SK-N-SH (cell line): Measurements from ENCODE around the gene AIFM3. TPM values are rescaled to one million over a fixed set of nuclear protein-coding genes. Genes with fewer than 3 reads are reported as not detected.

Experiments used
- CTCF ChIA-PET: fragments of 300-600, 350-600 bp; formaldehyde crosslinking; extraction: SDS; loops from one replicate; lab custom pipeline; 2021; lab: Yijun Ruan, JAX
- POLR2A ChIA-PET: fragments of 350-600 bp; sonication (Branson Sonifier 250); formaldehyde crosslinking; extraction: SDS; loops from one replicate; lab custom pipeline; 2020; ENCODE audit warnings: antibody characterized with exemption, inconsistent platforms; lab: Yijun Ruan, JAX
- DNase-seq: peaks from one replicate; pipeline ENCODE4 v3.0.0; 2012
- H2AFZ ChIP-seq: fragments of 200-600 bp; sonication (generic); 2 replicates; pipeline ENCODE4 v1.8.1; 2016; ENCODE audit warnings: antibody characterized with exemption, mild to moderate bottlenecking, low read depth
- H3F3A ChIP-seq: fragments of 200-600 bp; sonication (generic); replicated peaks from 2 replicates; pipeline ENCODE3; 2016; ENCODE audit warnings: antibody characterized with exemption, mild to moderate bottlenecking; ENCODE audit not compliant: insufficient read depth
- H3K27ac ChIP-seq, 2 experiments: fragments of 200-500 bp in 1 of 2; fragments of 200-600 bp in 1 of 2; sonication (Bioruptor generic) in 1 of 2; sonication (generic), shearing (Covaris generic) in 1 of 2; 2 replicates each; pipeline versions ENCODE4 v1.5.1 to v1.6.1; 2014 to 2016; ENCODE audit warnings: low read depth in 2 of 2, inconsistent platforms in 1 of 2, low read length in 1 of 2, mild to moderate bottlenecking in 1 of 2, mixed read lengths in 1 of 2
- H3K27me3 ChIP-seq: fragments of 200-600 bp; sonication (generic), shearing (Covaris generic); 2 replicates; pipeline ENCODE4 v1.6.1; 2016; ENCODE audit warnings: mixed run types; ENCODE audit not compliant: insufficient read depth
- H3K36me3 ChIP-seq, 2 experiments: fragments of 200-500 bp in 1 of 2; fragments of 200-600 bp in 1 of 2; sonication (Bioruptor generic) in 1 of 2; sonication (generic) in 1 of 2; replicated peaks in 1 of 2; 2 replicates each; pipeline versions ENCODE3 to v1.5.1; 2014 to 2016; ENCODE audit warnings: low read length in 1 of 2, mild to moderate bottlenecking in 1 of 2; ENCODE audit not compliant: insufficient read depth in 2 of 2, control insufficient read depth in 1 of 2
- H3K4me1 ChIP-seq, 2 experiments: fragments of 200-500 bp in 1 of 2; fragments of 200-600 bp in 1 of 2; sonication (Bioruptor generic) in 1 of 2; sonication (generic), shearing (Covaris generic) in 1 of 2; 2 replicates each; pipeline versions ENCODE4 v1.5.1 to v1.6.1; 2014 to 2016; ENCODE audit warnings: low read depth in 1 of 2, low read length in 1 of 2, mixed run types in 1 of 2; ENCODE audit not compliant: insufficient read depth in 2 of 2, control insufficient read depth in 1 of 2
- H3K4me2 ChIP-seq: fragments of 200-600 bp; sonication (generic), shearing (Covaris generic); 2 replicates; pipeline ENCODE4 v1.6.1; 2017; ENCODE audit warnings: mixed run types
- H3K4me3 ChIP-seq, 2 experiments: fragments of 200-500 bp in 1 of 2; fragments of 200-600 bp in 1 of 2; sonication (Bioruptor generic) in 1 of 2; sonication (generic), shearing (Covaris generic) in 1 of 2; 2 replicates each; pipeline versions ENCODE4 v1.5.1 to v1.8.1; 2014 to 2016; ENCODE audit warnings: low read depth in 2 of 2, inconsistent platforms in 1 of 2, low read length in 1 of 2, mild to moderate bottlenecking in 1 of 2, mixed read lengths in 1 of 2, moderate library complexity in 1 of 2
- H3K79me2 ChIP-seq: fragments of 200-600 bp; sonication (generic); 2 replicates; pipeline ENCODE4 v1.8.1; 2017; ENCODE audit warnings: mild to moderate bottlenecking; ENCODE audit not compliant: insufficient read depth
- H3K9ac ChIP-seq: fragments of 200-600 bp; sonication (generic); 2 replicates; pipeline ENCODE4 v1.6.1; 2017; ENCODE audit warnings: mixed run types
- H3K9me2 ChIP-seq: fragments of 200-600 bp; sonication (generic); 2 replicates; pipeline ENCODE4 v1.6.1; 2017; ENCODE audit warnings: mixed run types
- H3K9me3 ChIP-seq: fragments of 200-600 bp; sonication (generic); 2 replicates; pipeline ENCODE4 v1.6.1; 2017; ENCODE audit warnings: mixed run types, mild to moderate bottlenecking, moderate library complexity
- H4K20me1 ChIP-seq: fragments of 200-600 bp; sonication (generic); 2 replicates; pipeline ENCODE4 v1.6.1; 2017; ENCODE audit warnings: mild to moderate bottlenecking, mixed run types; ENCODE audit not compliant: insufficient read depth
- EZH2phosphoT487 ChIP-seq: fragments of 200-600 bp; sonication (generic); IDR thresholded peaks from 2 replicates; pipeline ENCODE4 v1.6.1; 2017; ENCODE audit warnings: low read depth, mixed run types, mild to moderate bottlenecking, antibody characterized with exemption, moderate library complexity, borderline replicate concordance
- IRF3 ChIP-seq: fragments of 150-350 bp; IDR thresholded peaks from 2 replicates; pipeline ENCODE4 v1.6.1; 2016; ENCODE audit warnings: mild to moderate bottlenecking, low read depth, low read length
- JUND ChIP-seq: IDR thresholded peaks from 2 replicates; pipeline ENCODE4 v1.4.0; 2012
- MXI1 ChIP-seq: IDR thresholded peaks from 2 replicates; pipeline ENCODE4 v1.6.1; 2012; ENCODE audit warnings: mild to moderate bottlenecking, low read depth, low read length, improper control_type of control experiment
- SIN3A ChIP-seq: IDR thresholded peaks from 2 replicates; pipeline ENCODE4 v1.6.1; 2012; ENCODE audit warnings: low read depth, mild to moderate bottlenecking, low read length, moderate library complexity, borderline replicate concordance
- TCF12 ChIP-seq: IDR thresholded peaks from 2 replicates; pipeline ENCODE4 v1.4.0; 2012
- TEAD4 ChIP-seq: IDR thresholded peaks from 2 replicates; pipeline ENCODE4 v1.4.0; 2012; ENCODE audit warnings: mild to moderate bottlenecking, borderline replicate concordance; ENCODE audit not compliant: insufficient read depth
- ZBTB33 ChIP-seq: IDR thresholded peaks from 2 replicates; pipeline ENCODE4 v1.4.0; 2012; ENCODE audit warnings: low read depth, borderline replicate concordance
- WGBS: methylation state at CpG from one replicate; pipeline ENCODE4 v1.1.6; 2017; ENCODE audit warnings: low lambda C conversion rate; 5-methylcytosine and 5-hydroxymethylcytosine counted together
- polyA plus RNA-seq, 3 experiments: library from polyadenylated mRNA; depleted of rRNA; stranded (reverse); fragments of >200 nt; gene quantifications; 2 replicates each; pipeline ENCODE4 v1.2.3, GENCODE V29; 2012

AIFM3 gene
- polyA plus RNA-seq, 1 of the 3 experiments (the other 2 are of a cell fraction): 1.7 TPM

- no peak for TF ChIP-seq ZBTB33
Observed at GRCh38 chr22:20945578-20945934, 21.5 kb upstream of the AIFM3 start (continued).

- Histone ChIP-seq H3K79me2 (peaks cover 97% of the 10 kb centered on the region), H3K4me3 (no peak overlapping the region; a peak in 1 of 4 replicates), H3K27me3 (no peaks in the 10 kb centered on the region), H3K4me1 (peaks cover 5 to 13% of the 10 kb centered on the region in 2 experiments; a peak in 2 of 4 replicates), H3F3A (peaks cover 11% of the 10 kb centered on the region), H2AFZ (no peak overlapping the region), H3K36me3 (peaks cover 15 to 19% of the 10 kb centered on the region in 2 experiments), H3K9ac (no peak overlapping the region), H4K20me1 (peaks cover 90% of the 10 kb centered on the region), H3K4me2 (peak overlapping the region; percentile 50), H3K9me2 (no peaks in the 10 kb centered on the region), H3K9me3 (no peaks in the 10 kb centered on the region), H3K27ac (peak overlapping the region in 1 of 2 experiments; percentile 42; a peak in 2 of 4 replicates)
- DNase-seq: no peak
- TF ChIP-seq MXI1 (no peak), TCF12 (peak; percentile 13; the same call in 1 of the 2 replicates), IRF3 (no peak)
- ChIA-PET CTCF (interaction anchor here (0.7 kb wide), 1 partner anchor 16 kb away, joined by 3 read pairs; no protein-coding TSS in a partner anchor), POLR2A (interaction anchor here (0.5 kb wide), 1 partner anchor 9 kb away, joined by 4 read pairs; no protein-coding TSS in a partner anchor)
- 66% methylated on average over 7 of the region's 7 CpGs for WGBS
Observed at GRCh38 chr22:20946080-20946986, 20.7 kb upstream of the AIFM3 start.

GRCh38 chr22:20946991-20947390, 20.1 kb upstream of the AIFM3 start:
- no peak overlapping the region for H3K4me3 ChIP-seq
- no peak overlapping the region for H3K9ac ChIP-seq
- H3K79me2 ChIP-seq: peaks cover 99% of the 10 kb centered on the region
- H4K20me1 ChIP-seq: peaks cover 91% of the 10 kb centered on the region
- peaks cover 5 to 13% of the 10 kb centered on the region in 2 experiments; a peak in 2 of 4 replicates for H3K4me1 ChIP-seq
- H3K27me3 ChIP-seq: no peaks in the 10 kb centered on the region
- no peak overlapping the region for H2AFZ ChIP-seq
- TF ChIP-seq JUND (no peak), TEAD4 (no peak), EZH2phosphoT487 (no peak), MXI1 (no peak), SIN3A (no peak)
- no peaks in the 10 kb centered on the region for H3K9me3 ChIP-seq
- no peak for DNase-seq
- H3K27ac ChIP-seq: peak overlapping the region in 1 of 2 experiments; percentile 42; a peak in 1 of 4 replicates
- WGBS: 100% methylated on average over 1 of the region's 1 CpG
- H3K36me3 ChIP-seq: peaks cover 18 to 26% of the 10 kb centered on the region in 2 experiments
- POLR2A ChIA-PET: no interaction called here
- CTCF ChIA-PET: no interaction called here
- H3F3A ChIP-seq: peaks cover 11% of the 10 kb centered on the region
- H3K4me2 ChIP-seq: 0 out of 2 replicates have a peak overlapping the region, but pooled peaks have one; percentile 50
- H3K9me2 ChIP-seq: no peaks in the 10 kb centered on the region
